ENCODE results near the gene CA14.

DNA sequence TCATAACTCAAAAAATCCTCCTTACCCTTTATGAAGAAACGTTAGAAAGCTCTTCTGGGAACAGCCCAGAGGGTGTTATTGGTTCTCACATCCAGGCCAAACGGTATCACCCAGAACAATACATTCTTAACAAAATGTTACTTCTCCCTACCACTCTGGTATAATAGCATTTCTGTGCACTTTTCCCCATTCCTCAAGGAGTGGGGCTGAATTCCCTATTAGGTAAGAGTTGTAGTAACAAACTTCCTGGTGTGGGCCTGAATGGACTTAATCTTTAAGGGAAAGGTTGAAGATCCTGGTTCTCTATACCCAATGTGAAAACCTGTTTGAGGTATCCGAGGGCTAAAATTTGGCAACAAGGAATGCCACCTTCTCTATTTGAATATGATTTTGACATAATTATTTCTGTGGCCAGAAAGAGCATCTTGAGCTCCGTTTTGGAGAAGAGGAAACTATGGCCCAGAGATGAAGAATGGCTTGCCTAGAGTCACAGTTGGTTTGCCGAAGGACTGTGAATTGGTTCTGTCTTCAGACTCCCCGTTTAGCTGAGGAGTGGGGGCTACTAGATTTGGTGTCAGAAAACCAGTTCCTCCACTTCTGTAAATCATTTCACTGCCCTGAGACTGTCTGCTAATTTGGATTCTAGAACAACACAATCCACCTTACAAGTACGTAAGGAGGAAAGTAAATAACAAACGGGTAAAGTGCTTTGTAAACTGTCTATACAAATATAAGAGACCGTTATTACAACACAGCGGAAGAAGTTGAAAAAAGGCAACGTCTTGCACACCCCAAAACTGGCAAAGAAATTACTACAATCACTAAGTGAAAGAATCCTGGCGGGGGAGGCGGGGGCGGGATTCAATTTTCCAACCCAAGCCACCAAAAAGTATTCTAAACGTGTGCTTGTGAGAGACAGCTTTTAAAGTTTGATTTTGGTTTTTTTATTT is 23.9 kb upstream of the CA14 start:
- TF ChIP-seq POLR2AphosphoS5 (IDR thresholded peaks at IDR 0.05), result peak in 1 of 2 donors; percentile 16
- no peak for TF ChIP-seq POLR2A (IDR thresholded peaks at IDR 0.05)
- TF ChIP-seq CTCF (IDR thresholded peaks at IDR 0.05), result no peak
- peak in 1 of 4 donors; percentile 46 for TF ChIP-seq EP300 (IDR thresholded peaks at IDR 0.05)

Data from upper lobe of left lung (tissue), 4 donors.